NCI-H2081 (cell line): ENCODE results near the gene HMCES.
"Not testable (repeated sequence)": the region's sequence is repeated elsewhere in the genome, so short reads cannot be mapped to it uniquely, and the experiment has no call there.

ENCODE experiments used
- DNase-seq, 2 experiments: peaks; one replicate each; lab custom pipeline; 2025; lab: John Stamatoyannopoulos, UW

Gene HMCES

GRCh38 chr3:129320825-129321487, 42.3 kb downstream of the HMCES start:
- no peak for DNase-seq

DNA sequence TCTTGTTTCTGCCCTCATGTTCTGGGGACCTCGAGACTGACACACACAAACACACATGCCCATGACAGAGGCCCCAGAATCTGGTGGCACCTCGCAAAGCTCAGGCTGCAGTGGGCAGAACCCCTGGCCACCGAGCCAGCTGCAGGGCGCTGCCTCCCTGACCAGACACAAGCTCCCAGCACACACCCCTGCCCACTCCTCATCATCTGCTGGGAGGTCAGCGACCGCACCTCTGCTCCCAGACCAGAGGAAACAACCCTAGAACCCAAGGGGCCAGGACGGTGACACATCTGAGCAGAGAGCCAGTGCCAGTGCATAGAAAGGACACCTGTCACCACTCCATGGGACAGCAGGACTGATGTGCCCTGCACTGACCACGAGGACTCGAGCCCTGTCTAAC, 43.2 kb downstream of the HMCES start:
- DNase-seq, result no peak

GRCh38 chr3:129323651-129324294, 45.1 kb downstream of the HMCES start:
- DNase-seq, result no peak

- DNase-seq, result no peak
Measured at GRCh38 chr3:129324855-129325254, 46.2 kb downstream of the HMCES start.

GRCh38 chr3:129325383-129325782, 46.7 kb downstream of the HMCES start:
- DNase-seq, result no peak

DNA sequence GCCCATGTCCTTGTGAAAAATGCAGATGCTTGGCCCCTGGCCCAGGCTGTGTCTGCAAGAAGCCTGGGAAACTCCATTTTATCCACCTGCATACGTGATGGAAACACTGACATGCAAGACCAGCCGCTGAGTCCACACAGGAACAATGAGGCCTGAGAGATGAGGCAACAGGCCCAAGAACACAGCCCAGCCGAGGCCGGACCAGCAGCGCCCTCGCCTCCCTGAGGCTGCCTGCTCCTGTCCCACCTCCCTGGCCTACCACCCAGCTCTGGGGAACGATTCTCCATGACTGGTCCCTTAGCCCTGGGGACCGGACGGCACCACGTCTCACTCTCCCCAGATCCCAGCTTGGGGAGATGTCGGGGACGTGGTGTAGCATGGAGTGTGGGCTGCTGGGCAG, 47.5 kb downstream of the HMCES start:
- no peak for DNase-seq

GRCh38 chr3:129326595-129326994, 47.9 kb downstream of the HMCES start:
- DNase-seq, result no peak

- DNase-seq, result no peak
Measured at GRCh38 chr3:129327510-129327909, 48.8 kb downstream of the HMCES start.

- no peak for DNase-seq
Measured at GRCh38 chr3:129329858-129330257, 51.2 kb downstream of the HMCES start.

DNA sequence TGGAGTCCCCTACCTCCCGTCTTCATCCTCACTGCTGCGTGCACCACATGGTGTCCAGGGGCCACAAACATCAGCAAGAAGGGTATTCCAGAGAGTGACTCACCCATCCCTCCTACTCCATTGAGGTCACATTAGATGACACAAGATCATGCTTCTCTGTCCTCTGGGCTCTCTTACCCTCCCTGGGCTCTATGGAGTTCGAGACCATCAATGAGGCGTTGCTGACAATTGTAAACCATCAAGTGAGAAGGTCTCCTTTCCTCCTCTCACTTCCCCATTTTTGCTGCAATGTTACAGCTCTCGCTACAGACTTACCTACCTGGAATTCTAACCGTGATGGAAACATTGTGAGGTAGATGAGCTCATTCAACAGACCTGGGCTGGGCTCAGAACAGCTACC, 51.7 kb downstream of the HMCES start:
- no peak for DNase-seq

GRCh38 chr3:129333891-129334290, 55.2 kb downstream of the HMCES start:
- no peak for DNase-seq

DNA sequence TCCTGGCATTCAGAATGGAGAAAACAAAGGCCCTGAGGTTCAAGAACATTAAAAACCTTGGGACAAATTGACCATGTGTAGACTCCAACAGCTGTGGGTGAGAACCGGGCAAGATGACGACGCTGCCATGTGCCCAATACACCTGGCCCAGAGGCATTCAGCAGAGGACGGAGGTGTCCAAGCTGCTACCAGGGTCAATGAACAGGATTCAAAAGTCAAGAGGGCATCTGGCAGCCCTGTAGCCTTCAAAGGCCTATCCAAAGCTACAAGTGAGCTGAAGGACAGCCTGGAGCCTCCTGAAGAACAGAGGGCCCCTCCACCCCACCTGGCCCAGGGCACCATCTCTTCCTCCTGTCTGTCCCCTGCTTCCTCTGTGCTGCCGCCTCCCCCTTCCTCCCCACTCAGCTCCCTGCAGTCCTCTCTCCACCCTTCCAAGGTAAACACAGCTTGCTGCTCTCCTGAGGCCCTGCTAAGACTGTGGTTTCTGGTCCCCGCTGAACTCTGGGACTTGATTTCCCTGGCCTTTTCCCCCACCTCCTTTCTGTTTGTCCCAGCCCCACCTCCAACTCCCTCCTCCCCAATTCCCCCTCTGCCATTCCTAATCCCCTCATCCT, 57.5 kb downstream of the HMCES start:
- DNase-seq, result no peak

GRCh38 chr3:129337719-129338118, 59.0 kb downstream of the HMCES start:
- not testable (repeated sequence) for DNase-seq

- DNase-seq, result not testable (repeated sequence)
Measured at GRCh38 chr3:129339186-129339585, 60.5 kb downstream of the HMCES start.

GRCh38 chr3:129339833-129340232, 61.2 kb downstream of the HMCES start:
- not testable (repeated sequence) for DNase-seq

GRCh38 chr3:129341331-129342141, 62.9 kb downstream of the HMCES start:
- no peak for DNase-seq

DNA sequence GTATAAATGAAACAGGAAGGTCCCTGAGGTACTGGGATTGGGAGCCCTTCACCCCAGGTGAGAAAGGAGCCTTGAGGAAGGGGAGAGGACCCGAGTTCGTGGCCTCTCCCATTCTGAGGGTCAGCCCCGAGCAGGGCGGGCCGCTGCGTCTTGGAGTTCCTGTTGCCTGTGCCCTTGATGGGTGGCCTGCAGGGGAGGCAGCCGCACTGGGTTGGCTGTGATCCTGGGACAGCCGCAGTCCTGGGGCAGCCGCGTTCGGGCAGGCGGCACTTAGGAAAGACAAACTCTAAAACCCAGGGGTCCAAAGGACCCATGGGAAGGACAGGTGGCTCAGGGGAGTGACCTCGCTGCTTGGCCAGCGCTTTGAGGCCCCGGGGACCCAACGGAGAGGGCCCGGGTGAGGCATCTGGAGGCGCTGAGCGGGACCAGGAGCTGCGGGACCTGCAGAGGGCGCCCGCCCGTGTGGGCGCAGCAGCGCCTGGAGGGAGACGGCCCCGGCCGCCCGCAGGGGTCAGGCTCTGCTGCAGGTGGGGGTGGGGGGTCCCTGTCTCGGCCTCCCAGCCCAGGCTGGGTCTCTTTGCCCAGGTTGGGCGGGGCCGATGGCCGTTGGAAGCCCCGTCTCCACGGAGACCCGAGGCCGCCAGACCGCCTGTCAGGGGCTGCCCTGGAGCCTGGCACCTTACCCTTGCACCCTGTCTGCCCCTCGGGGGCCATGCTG, 65.1 kb downstream of the HMCES start:
- no peak for DNase-seq

DNA sequence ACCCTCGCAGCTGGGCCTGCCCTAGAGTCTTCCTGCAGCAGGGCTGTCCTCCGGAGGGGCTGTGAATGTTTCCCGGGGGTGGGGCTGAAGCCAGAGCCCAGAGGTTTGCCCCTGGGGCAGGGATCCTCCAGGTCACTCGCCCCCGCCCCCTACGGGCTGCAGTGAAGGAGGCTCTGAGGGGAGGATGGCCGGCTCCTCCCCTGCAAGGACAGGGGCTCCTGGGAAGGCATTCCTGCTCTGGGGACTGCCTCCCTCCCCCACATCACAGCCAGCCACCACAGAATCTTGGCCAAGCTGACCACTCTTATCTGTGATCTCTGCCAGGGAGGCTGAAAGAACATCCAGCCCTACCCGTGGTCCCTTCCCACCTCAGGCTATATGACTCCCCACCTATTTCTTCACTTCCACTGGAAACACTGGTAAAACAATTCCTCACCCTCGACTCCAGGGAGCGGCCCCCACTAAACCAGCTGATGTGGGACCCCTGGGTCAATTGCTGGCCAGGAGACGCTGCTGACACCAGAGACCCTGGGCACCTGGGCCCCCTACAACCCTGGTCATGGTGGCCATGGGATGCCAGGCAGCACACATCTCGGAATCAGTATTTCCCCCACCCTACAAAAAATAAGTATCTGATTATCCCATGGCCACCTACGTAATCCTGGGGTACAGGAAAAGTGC, 66.0 kb downstream of the HMCES start:
- DNase-seq, result no peak

DNA sequence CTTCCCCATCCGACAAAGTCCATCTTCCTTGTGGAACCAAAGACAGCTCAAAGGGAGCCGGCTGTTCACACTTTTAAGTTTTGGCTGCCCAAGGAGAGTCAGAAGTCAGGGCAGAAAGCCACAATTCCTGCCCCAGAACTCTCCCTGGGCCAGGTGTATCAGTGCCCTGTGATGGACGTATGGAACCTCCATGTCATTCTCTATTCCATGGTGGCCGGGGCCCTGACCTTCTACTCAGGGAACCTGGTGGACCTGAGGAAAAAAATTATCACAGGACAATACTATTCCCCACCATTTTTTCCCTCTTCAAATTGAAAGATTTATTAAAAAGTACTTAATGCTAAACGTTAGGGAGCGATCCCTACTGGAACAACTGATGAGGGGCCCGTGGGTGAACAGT, 66.6 kb downstream of the HMCES start:
- DNase-seq, result no peak

GRCh38 chr3:129345971-129346370, 67.3 kb downstream of the HMCES start:
- no peak for DNase-seq

GRCh38 chr3:129346695-129347457, 68.2 kb downstream of the HMCES start:
- DNase-seq, result no peak
